BE2C (cell line): ENCODE data around the gene GOLIM4.
"Not testable (repeated sequence)": the region's sequence is repeated elsewhere in the genome, so short reads cannot be mapped to it uniquely, and the experiment has no call there.

Source experiments
- DNase-seq: peaks from one replicate; pipeline ENCODE4 v3.0.0-alpha.2; 2020
- H3K27me3 ChIP-seq: fragments of 250-450 bp; sonication (Bioruptor Pico); 2 replicates; pipeline ENCODE4 v1.5.1; 2020; ENCODE audit warnings: mild to moderate bottlenecking
- H3K36me3 ChIP-seq: fragments of 250-450 bp; sonication (Bioruptor Pico); 2 replicates; pipeline ENCODE4 v1.5.1; 2020; ENCODE audit warnings: mild to moderate bottlenecking
- H3K4me1 ChIP-seq: fragments of 250-450 bp; sonication (Bioruptor Pico); 2 replicates; pipeline ENCODE4 v1.5.1; 2020
- H3K4me3 ChIP-seq: 2 replicates; pipeline ENCODE4 v1.5.1; 2011; ENCODE audit warnings: low read depth, low read length
- H3K9me3 ChIP-seq: fragments of 250-450 bp; sonication (Bioruptor Pico); 2 replicates; pipeline ENCODE4 v1.5.1; 2020
- TF ChIP-seq, protein P1 (sequence below): IDR thresholded peaks from 2 replicates; pipeline ENCODE4 v1.5.1; 2012; ENCODE audit warnings: mild to moderate bottlenecking, low read depth, low read length

The GOLIM4 gene

DNA sequence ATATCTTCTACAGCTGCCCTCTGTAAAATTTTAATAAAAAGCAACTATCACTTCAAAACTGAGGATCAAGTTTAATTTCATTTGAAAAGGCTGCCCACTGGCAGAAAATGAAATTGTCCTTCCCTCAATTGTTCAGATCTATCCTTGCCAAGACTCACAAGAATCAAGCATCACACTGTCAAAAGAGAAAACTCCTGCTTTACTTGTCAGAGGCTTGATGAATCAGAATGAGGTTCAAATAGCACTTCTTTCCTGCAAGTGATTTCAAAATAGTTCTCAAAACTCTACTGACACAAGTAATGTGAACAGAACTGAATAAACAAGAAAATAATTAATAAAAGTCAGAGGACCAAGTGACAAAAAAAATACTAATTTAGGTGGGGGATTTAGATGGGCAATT lies 70.6 kb downstream of the GOLIM4 start:
- Histone ChIP-seq H3K27me3 (no peaks in the 10 kb centered on the region), H3K9me3 (no peaks in the 10 kb centered on the region), H3K4me3 (no peak overlapping the region), H3K36me3 (peaks cover 80% of the 10 kb centered on the region), H3K4me1 (no peaks in the 10 kb centered on the region)
- DNase-seq = no peak
- TF ChIP-seq, protein P1, sequence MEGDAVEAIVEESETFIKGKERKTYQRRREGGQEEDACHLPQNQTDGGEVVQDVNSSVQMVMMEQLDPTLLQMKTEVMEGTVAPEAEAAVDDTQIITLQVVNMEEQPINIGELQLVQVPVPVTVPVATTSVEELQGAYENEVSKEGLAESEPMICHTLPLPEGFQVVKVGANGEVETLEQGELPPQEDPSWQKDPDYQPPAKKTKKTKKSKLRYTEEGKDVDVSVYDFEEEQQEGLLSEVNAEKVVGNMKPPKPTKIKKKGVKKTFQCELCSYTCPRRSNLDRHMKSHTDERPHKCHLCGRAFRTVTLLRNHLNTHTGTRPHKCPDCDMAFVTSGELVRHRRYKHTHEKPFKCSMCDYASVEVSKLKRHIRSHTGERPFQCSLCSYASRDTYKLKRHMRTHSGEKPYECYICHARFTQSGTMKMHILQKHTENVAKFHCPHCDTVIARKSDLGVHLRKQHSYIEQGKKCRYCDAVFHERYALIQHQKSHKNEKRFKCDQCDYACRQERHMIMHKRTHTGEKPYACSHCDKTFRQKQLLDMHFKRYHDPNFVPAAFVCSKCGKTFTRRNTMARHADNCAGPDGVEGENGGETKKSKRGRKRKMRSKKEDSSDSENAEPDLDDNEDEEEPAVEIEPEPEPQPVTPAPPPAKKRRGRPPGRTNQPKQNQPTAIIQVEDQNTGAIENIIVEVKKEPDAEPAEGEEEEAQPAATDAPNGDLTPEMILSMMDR = no peak

DNA sequence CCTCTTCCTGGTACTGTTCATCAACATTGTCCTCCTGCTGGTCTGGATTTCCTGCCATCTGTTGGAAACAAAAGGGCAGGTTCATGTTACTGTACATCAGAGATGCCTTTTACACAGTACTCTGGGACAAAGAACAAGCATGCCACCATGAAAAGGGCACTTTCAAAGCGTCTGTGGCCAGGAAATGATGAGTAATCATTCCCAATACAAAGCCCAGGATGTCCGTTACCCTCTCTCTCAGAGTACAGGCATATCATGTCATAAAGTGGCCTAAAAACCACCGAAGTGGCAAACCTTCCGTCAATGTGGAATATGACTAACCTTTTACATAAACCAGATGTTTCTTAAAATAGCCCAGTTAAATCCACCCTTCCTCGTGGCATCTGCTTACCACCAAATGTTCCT lies 71.2 kb downstream of the GOLIM4 start:
- Histone ChIP-seq H3K9me3 (no peaks in the 10 kb centered on the region), H3K36me3 (peaks cover 77% of the 10 kb centered on the region), H3K27me3 (no peaks in the 10 kb centered on the region), H3K4me3 (no peak overlapping the region), H3K4me1 (no peaks in the 10 kb centered on the region)
- no peak for DNase-seq
- TF ChIP-seq, protein P1 = no peak

DNA sequence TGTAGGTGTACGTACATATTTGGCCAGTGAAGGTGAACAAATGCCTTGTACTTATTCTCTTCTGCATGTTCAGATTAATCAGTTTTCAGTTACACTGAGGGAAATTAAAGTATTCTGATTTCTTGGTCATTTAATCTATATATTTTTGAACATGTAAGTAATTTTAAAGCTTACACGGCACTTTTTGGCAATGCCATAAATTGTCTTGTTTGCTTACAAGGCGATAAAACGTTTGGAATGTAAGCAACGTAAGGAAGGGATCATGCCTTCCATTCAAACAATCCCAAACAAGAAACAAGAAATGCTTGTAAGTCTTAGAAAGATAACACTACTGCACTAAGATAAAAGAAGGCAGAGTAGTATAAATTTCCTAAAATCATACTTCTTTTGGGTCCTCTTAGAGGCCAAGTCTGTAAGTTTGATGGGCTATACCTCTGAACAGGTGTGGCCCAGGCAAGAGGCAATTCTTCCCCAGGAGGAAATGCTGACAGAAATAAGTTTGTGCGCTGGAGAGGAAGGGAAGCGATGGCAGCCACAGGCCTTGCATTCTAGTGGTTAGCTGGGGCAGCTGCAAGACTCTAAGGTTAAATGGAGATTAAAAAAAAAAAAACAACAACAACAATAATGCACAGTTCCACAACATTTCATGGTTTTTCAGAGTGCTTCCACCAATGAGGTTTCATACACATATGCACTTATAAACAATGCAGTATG lies 73.8 kb downstream of the GOLIM4 start:
- H3K27me3 ChIP-seq = no peaks in the 10 kb centered on the region
- no peaks in the 10 kb centered on the region for H3K9me3 ChIP-seq
- no peak overlapping the region for H3K4me3 ChIP-seq
- peaks cover 62% of the 10 kb centered on the region for H3K36me3 ChIP-seq
- DNase-seq = no peak
- TF ChIP-seq, protein P1 = no peak
- no peaks in the 10 kb centered on the region for H3K4me1 ChIP-seq

DNA sequence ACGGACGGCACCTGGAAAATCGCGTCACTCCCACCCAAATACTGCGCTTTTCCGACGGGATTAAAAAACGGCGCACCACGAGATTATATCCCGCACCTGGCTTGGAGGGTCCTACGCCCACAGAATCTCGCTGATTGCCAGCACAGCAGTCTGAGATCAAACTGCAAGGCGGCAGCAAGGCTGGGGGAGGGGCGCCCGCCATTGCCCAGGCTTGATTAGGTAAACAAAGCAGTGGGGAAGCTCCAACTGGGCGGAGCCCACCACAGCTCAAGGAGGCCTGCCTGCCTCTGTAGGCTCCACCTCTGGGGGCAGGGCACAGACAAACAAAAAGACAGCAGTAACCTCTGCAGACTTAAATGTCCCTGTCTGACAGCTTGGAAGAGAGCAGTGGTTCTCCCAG lies 84.4 kb downstream of the GOLIM4 start:
- H3K27me3 ChIP-seq, H3K4me3 ChIP-seq, DNase-seq, H3K4me1 ChIP-seq, H3K36me3 ChIP-seq, H3K9me3 ChIP-seq: not testable (repeated sequence)

DNA sequence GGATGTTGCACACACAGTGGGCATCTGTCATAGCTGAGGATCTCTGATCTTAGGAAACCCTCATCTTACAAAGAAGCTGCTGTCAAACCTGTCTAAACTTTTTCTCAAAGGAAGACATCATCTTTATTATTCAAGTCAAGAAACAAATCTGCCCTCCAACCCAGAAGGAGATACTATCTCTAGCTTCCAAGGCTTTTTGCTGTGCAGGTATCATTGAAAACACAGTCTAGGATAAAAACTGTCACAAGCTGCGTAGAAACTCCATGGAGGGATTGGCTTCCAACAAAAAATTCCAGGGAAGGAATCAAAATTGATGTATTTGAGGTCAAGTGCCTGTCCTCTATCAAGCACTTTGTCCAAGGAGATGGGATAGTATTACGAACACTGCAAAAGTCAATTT lies 89.1 kb downstream of the GOLIM4 start:
- Histone ChIP-seq H3K9me3 (no peaks in the 10 kb centered on the region), H3K4me1 (no peaks in the 10 kb centered on the region), H3K4me3 (no peak overlapping the region), H3K27me3 (no peaks in the 10 kb centered on the region), H3K36me3 (no peaks in the 10 kb centered on the region)
- no peak for DNase-seq
- TF ChIP-seq, protein P1 = no peak

DNA sequence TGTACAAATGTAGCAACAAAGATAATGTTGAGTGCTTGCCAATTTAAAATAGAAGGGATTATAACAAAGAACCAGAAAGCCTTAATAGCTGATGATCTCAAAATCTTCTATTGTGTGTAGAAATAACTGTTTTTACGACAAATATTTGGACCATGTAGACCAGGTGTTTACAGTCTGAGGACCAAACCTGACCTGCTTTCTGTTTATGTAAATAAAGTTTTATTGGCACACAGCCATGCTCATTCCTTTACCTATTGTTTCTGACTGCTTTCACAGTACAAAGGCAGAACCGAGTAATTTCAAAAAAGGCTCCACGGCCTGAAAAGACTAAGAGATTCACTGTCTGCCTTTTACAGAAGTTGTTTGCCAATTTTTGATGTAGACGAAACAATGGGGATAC lies 91.8 kb downstream of the GOLIM4 start:
- no peak for DNase-seq
- Histone ChIP-seq H3K36me3 (no peaks in the 10 kb centered on the region), H3K9me3 (no peaks in the 10 kb centered on the region), H3K4me1 (no peaks in the 10 kb centered on the region), H3K4me3 (no peak overlapping the region), H3K27me3 (no peaks in the 10 kb centered on the region)
- TF ChIP-seq, protein P1 = no peak
